SU-DHL-6 (cell line): ENCODE results near the gene CPN1.

Experiments used
- H2AFZ ChIP-seq: fragments of 200-600 bp; sonication (generic); 2 replicates; pipeline ENCODE4 v1.6.1; 2014; ENCODE audit warnings: low read depth, mild to moderate bottlenecking, moderate library complexity, mixed read lengths, antibody characterized with exemption, low read length; ENCODE audit not compliant: severe bottlenecking
- H3F3A ChIP-seq: fragments of 200-600 bp; shearing (Covaris generic); 2 replicates; pipeline ENCODE4 v1.6.0; 2016; ENCODE audit warnings: antibody characterized with exemption, mild to moderate bottlenecking; ENCODE audit not compliant: insufficient read depth
- H3K27ac ChIP-seq: fragments of 200-600 bp; sonication (generic); 2 replicates; pipeline ENCODE4 v1.5.1; 2016; ENCODE audit warnings: low read depth, mild to moderate bottlenecking, low read length, moderate library complexity, mixed read lengths
- H3K27me3 ChIP-seq: fragments of 200-600 bp; sonication (generic), shearing (Covaris generic); 2 replicates; pipeline ENCODE4 v1.6.0; 2014; ENCODE audit warnings: mild to moderate bottlenecking, low read length
- H3K36me3 ChIP-seq: fragments of 200-600 bp; sonication (generic); 2 replicates; pipeline ENCODE4 v1.6.1; 2014; ENCODE audit warnings: mild to moderate bottlenecking, low read length, mixed read lengths
- H3K4me2 ChIP-seq: fragments of 300-600, 200-600 bp; shearing (Covaris generic), sonication (generic); 2 replicates; pipeline ENCODE4 v1.6.0; 2014; ENCODE audit warnings: low read length, low read depth, mild to moderate bottlenecking; ENCODE audit not compliant: poor library complexity, severe bottlenecking
- H3K4me3 ChIP-seq: fragments of 200-600 bp; sonication (generic); 2 replicates; pipeline ENCODE4 v1.5.1; 2014; ENCODE audit warnings: antibody characterized with exemption, low read length, mild to moderate bottlenecking, mixed read lengths; ENCODE audit not compliant: insufficient read depth, poor library complexity, severe bottlenecking
- H3K79me2 ChIP-seq: fragments of 200-600 bp; sonication (generic); 2 replicates; pipeline ENCODE4 v1.6.1; 2014; ENCODE audit warnings: mild to moderate bottlenecking, low read length, moderate library complexity; ENCODE audit not compliant: insufficient read depth
- H3K9ac ChIP-seq: fragments of 200-600 bp; sonication (generic); 2 replicates; pipeline ENCODE4 v1.7.0; 2014; ENCODE audit warnings: mild to moderate bottlenecking, low read length
- H3K9me2 ChIP-seq: fragments of 200-600 bp; sonication (generic); replicated peaks from 2 replicates; pipeline ENCODE4 v1.6.1; 2014; ENCODE audit warnings: low read length; ENCODE audit not compliant: insufficient read depth
- H3K9me3 ChIP-seq: fragments of 200-600 bp; sonication (generic); 2 replicates; pipeline ENCODE4 v1.6.1; 2014; ENCODE audit warnings: low read length, mixed read lengths; ENCODE audit not compliant: insufficient read depth
- H4K20me1 ChIP-seq: fragments of 200-600 bp; sonication (generic); 2 replicates; pipeline ENCODE4 v1.6.1; 2014; ENCODE audit warnings: low read depth, mild to moderate bottlenecking, antibody characterized with exemption, low read length, moderate library complexity, mixed read lengths
- EZH2phosphoT487 ChIP-seq: fragments of 200-600 bp; sonication (generic), shearing (Covaris generic); conservative IDR thresholded peaks from 2 replicates; pipeline ENCODE4 v1.6.1; 2018; ENCODE audit warnings: mild to moderate bottlenecking, antibody characterized with exemption, low read length, moderate library complexity, mixed read lengths
- TF ChIP-seq, protein P1 (sequence below): fragments of 200-600 bp; sonication (generic); IDR thresholded peaks from one replicate; pipeline ENCODE4 v1.5.1; 2017; ENCODE audit warnings: antibody characterized with exemption, mild to moderate bottlenecking, low read length, moderate library complexity; ENCODE audit not compliant: insufficient read depth, poor library complexity, severe bottlenecking

Gene CPN1

GRCh38 chr10:100020886-100021253 is 60.8 kb downstream of the CPN1 start:
- Histone ChIP-seq H3K9ac (no peak overlapping the region), H3K9me3 (no peaks in the 10 kb centered on the region), H3F3A (no peaks in the 10 kb centered on the region), H3K9me2 (no peaks in the 10 kb centered on the region), H3K79me2 (no peaks in the 10 kb centered on the region), H3K36me3 (no peaks in the 10 kb centered on the region), H4K20me1 (no peaks in the 10 kb centered on the region), H3K4me2 (peak overlapping the region; percentile 37), H3K4me3 (no peak overlapping the region), H3K27ac (peak overlapping the region; percentile 33), H3K27me3 (no peaks in the 10 kb centered on the region), H2AFZ (peak overlapping the region; percentile 42)
- TF ChIP-seq, protein P1, sequence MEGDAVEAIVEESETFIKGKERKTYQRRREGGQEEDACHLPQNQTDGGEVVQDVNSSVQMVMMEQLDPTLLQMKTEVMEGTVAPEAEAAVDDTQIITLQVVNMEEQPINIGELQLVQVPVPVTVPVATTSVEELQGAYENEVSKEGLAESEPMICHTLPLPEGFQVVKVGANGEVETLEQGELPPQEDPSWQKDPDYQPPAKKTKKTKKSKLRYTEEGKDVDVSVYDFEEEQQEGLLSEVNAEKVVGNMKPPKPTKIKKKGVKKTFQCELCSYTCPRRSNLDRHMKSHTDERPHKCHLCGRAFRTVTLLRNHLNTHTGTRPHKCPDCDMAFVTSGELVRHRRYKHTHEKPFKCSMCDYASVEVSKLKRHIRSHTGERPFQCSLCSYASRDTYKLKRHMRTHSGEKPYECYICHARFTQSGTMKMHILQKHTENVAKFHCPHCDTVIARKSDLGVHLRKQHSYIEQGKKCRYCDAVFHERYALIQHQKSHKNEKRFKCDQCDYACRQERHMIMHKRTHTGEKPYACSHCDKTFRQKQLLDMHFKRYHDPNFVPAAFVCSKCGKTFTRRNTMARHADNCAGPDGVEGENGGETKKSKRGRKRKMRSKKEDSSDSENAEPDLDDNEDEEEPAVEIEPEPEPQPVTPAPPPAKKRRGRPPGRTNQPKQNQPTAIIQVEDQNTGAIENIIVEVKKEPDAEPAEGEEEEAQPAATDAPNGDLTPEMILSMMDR = no peak
- no peak for TF ChIP-seq EZH2phosphoT487

GRCh38 chr10:100020142-100020885 is 61.4 kb downstream of the CPN1 start:
- no peak overlapping the region for H3K9ac ChIP-seq
- H3K4me3 ChIP-seq = no peak overlapping the region
- H4K20me1 ChIP-seq = no peaks in the 10 kb centered on the region
- H3K9me2 ChIP-seq = no peaks in the 10 kb centered on the region
- no peaks in the 10 kb centered on the region for H3K9me3 ChIP-seq
- no peaks in the 10 kb centered on the region for H3K36me3 ChIP-seq
- H3K27ac ChIP-seq = peak overlapping the region; percentile 33
- H3K4me2 ChIP-seq = peak overlapping the region; percentile 37
- H3K79me2 ChIP-seq = no peaks in the 10 kb centered on the region
- TF ChIP-seq, protein P1 = no peak
- no peak for TF ChIP-seq EZH2phosphoT487
- H3F3A ChIP-seq = 0 out of 2 replicates have a peak, but pooled peaks cover 4% of the 10 kb centered on the region
- H2AFZ ChIP-seq = peak overlapping the region; percentile 42
- H3K27me3 ChIP-seq = no peaks in the 10 kb centered on the region

DNA sequence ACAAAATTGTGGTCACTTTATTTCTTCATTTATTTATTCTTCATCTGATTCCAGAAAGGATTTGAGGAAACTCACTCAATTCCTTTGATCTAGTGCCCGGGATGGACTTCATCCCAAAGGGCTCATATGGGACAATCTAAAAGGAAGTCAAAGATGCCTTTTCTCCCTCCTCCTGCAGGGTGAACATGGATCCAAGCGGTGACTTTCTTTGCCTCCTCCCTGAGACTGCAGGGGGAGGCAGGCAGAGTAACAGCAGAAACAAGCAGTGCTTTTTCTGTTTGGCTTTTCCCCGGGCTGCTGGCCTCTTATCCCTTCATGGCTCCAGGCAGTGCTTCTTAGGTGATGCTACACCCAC is 61.9 kb downstream of the CPN1 start:
- Histone ChIP-seq H2AFZ (no peak overlapping the region), H3K4me2 (no peak overlapping the region), H3K9me2 (no peaks in the 10 kb centered on the region), H3K9ac (no peak overlapping the region), H3K79me2 (no peaks in the 10 kb centered on the region), H4K20me1 (no peaks in the 10 kb centered on the region), H3K27me3 (no peaks in the 10 kb centered on the region), H3K4me3 (no peak overlapping the region), H3K27ac (no peak overlapping the region), H3F3A (0 out of 2 replicates have a peak, but pooled peaks cover 10% of the 10 kb centered on the region), H3K9me3 (no peaks in the 10 kb centered on the region), H3K36me3 (no peaks in the 10 kb centered on the region)
- TF ChIP-seq, protein P1 = no peak
- no peak for TF ChIP-seq EZH2phosphoT487
